Measurements from ENCODE around the gene CD302.

- no peak for TF ChIP-seq EZH2phosphoT487 (conservative IDR thresholded peaks at IDR 0.05; ENCODE audit: low read length)
- TF ChIP-seq CTCF (IDR thresholded peaks at IDR 0.05; ENCODE audit: insufficient read depth, low read length, poor library complexity, severe bottlenecking) = no peak
Observed at GRCh38 chr2:159760326-159760725, 37.7 kb downstream of the CD302 start.

Measured in SU-DHL-6 (cell line).